ENCODE data around the gene LTBP2.

The LTBP2 gene

DNA sequence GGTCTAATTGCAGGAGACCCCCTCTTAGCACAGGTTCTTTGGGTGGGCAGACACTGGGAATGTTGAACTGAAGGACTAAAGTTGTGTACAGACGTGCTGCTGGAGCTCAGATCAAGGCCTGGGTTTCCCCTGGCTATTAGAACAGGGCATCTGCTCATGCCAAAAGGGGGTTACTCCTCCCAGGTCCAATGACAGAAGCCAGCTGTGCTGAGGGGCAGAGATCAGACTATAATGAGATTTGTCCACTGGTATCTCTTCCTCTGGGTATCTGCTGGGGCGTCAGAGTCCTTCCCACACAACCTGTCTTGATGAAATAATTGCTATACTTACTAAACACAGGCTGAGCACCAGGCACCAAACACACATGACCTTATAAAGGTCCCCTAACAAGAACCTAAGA lies 42.6 kb downstream of the LTBP2 start:
- Histone ChIP-seq H3K4me1 (ENCODE audit: control insufficient read depth, insufficient read depth, low read length) (peaks cover 16% of the 10 kb centered on the region), H3K9me3 (ENCODE audit: control insufficient read depth, insufficient read depth, low read depth, low read length) (no peaks in the 10 kb centered on the region), H3K4me3 (ENCODE audit: low read depth, low read length) (no peak overlapping the region), H3K36me3 (ENCODE audit: control insufficient read depth in 2 of 2, insufficient read depth in 1 of 2, low read length in 2 of 2) (no peaks in the 10 kb centered on the region), H3K27ac (ENCODE audit: extremely low read depth, low read depth, low read length) (no peak overlapping the region)
- CTCF ChIA-PET: no interaction called here
- POLR2A ChIA-PET: interaction anchor here (1.0 kb wide), 1 partner anchor 30 kb away, joined by 3 read pairs; no protein-coding TSS in a partner anchor
- TF ChIP-seq ZNF184 (tag by site-specific recombination; IDR thresholded peaks at IDR 0.05): no peak
- TF ChIP-seq ZNF138 (tag by site-specific recombination; IDR thresholded peaks at IDR 0.05; ENCODE audit: borderline replicate concordance): no peak
- TF ChIP-seq ZNF626 (tag by site-specific recombination; IDR thresholded peaks at IDR 0.05): no peak
- TF ChIP-seq ZNF10 (tag by site-specific recombination; IDR thresholded peaks at IDR 0.05): no peak

DNA sequence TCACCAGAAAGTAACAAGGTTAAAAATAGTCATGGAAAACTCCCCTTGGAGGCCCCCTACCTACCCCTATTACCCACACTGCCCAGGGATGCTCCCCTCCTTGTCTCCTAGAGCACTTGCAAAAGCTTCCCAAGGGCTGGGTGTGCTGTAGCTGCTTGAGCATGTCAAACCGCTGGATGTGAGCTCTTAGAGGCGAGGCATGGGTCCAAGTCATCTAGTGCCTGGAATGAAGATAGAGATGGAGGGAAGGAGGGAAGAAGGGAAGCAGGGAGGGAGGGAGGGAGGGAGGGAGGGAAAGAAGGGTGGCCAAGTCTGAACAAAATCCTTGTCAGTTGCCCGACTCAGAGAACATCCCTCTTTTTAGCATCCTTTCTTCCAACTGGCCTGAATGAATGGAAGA lies 43.1 kb downstream of the LTBP2 start:
- TF ChIP-seq ZNF596 (tag by site-specific recombination; IDR thresholded peaks at IDR 0.05) (no peak), ZNF423 (tag by site-specific recombination; IDR thresholded peaks at IDR 0.05) (no peak), ZNF707 (tag by site-specific recombination; IDR thresholded peaks at IDR 0.05) (no peak), ZNF558 (tag by site-specific recombination; IDR thresholded peaks at IDR 0.05) (no peak), ZNF112 (tag by site-specific recombination; IDR thresholded peaks at IDR 0.05) (no peak), ZNF292 (tag by site-specific recombination; IDR thresholded peaks at IDR 0.05; ENCODE audit: borderline replicate concordance, low read depth) (no peak), ZNF624 (tag by site-specific recombination; IDR thresholded peaks at IDR 0.05) (no peak), ZNF670 (tag by site-specific recombination; IDR thresholded peaks at IDR 0.05; ENCODE audit: low read depth) (no peak), ZNF529 (tag by site-specific recombination; IDR thresholded peaks at IDR 0.05; ENCODE audit: insufficient replicate concordance) (no peak)
- TF ChIP-seq, protein P1, sequence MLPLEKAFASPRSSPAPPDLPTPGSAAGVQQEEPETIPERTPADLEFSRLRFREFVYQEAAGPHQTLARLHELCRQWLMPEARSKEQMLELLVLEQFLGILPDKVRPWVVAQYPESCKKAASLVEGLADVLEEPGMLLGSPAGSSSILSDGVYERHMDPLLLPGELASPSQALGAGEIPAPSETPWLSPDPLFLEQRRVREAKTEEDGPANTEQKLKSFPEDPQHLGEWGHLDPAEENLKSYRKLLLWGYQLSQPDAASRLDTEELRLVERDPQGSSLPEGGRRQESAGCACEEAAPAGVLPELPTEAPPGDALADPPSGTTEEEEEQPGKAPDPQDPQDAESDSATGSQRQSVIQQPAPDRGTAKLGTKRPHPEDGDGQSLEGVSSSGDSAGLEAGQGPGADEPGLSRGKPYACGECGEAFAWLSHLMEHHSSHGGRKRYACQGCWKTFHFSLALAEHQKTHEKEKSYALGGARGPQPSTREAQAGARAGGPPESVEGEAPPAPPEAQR (tag by site-specific recombination; IDR thresholded peaks at IDR 0.05): no peak
- TF ChIP-seq, protein P2, sequence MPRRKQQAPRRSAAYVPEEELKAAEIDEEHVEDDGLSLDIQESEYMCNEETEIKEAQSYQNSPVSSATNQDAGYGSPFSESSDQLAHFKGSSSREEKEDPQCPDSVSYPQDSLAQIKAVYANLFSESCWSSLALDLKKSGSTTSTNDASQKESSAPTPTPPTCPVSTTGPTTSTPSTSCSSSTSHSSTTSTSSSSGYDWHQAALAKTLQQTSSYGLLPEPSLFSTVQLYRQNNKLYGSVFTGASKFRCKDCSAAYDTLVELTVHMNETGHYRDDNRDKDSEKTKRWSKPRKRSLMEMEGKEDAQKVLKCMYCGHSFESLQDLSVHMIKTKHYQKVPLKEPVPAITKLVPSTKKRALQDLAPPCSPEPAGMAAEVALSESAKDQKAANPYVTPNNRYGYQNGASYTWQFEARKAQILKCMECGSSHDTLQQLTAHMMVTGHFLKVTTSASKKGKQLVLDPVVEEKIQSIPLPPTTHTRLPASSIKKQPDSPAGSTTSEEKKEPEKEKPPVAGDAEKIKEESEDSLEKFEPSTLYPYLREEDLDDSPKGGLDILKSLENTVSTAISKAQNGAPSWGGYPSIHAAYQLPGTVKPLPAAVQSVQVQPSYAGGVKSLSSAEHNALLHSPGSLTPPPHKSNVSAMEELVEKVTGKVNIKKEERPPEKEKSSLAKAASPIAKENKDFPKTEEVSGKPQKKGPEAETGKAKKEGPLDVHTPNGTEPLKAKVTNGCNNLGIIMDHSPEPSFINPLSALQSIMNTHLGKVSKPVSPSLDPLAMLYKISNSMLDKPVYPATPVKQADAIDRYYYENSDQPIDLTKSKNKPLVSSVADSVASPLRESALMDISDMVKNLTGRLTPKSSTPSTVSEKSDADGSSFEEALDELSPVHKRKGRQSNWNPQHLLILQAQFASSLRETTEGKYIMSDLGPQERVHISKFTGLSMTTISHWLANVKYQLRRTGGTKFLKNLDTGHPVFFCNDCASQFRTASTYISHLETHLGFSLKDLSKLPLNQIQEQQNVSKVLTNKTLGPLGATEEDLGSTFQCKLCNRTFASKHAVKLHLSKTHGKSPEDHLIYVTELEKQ (tag by site-specific recombination; IDR thresholded peaks at IDR 0.05; ENCODE audit: borderline replicate concordance): no peak
- Histone ChIP-seq H3K27ac (ENCODE audit: extremely low read depth, low read depth, low read length) (no peak overlapping the region), H3K36me3 (ENCODE audit: control insufficient read depth in 2 of 2, insufficient read depth in 1 of 2, low read length in 2 of 2) (no peaks in the 10 kb centered on the region), H3K4me3 (ENCODE audit: low read depth, low read length) (no peak overlapping the region), H3K4me1 (ENCODE audit: control insufficient read depth, insufficient read depth, low read length) (peaks cover 16% of the 10 kb centered on the region), H3K9me3 (ENCODE audit: control insufficient read depth, insufficient read depth, low read depth, low read length) (no peaks in the 10 kb centered on the region)
- ChIA-PET CTCF (interaction anchor here (1.0 kb wide), 1 partner anchor 43 kb away, joined by 3 read pairs; the partner anchor contains the start of gene LTBP2), POLR2A (no interaction called here)

DNA sequence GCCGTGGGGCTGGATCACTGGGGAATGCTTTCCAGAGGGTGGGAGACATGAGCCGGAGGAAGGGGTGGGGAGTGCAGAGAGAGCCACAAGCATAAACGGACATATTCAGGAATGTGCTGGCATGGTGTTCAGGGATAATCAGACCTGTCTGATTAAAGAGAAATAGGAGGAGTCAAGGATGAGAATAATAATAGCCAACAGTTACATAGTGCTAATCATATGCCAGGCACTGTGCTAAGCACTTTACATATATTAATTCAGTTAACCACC lies 43.7 kb downstream of the LTBP2 start:
- no peak overlapping the region for H3K4me3 ChIP-seq (ENCODE audit: low read depth, low read length)
- TF ChIP-seq ZNF416 (tag by site-specific recombination; IDR thresholded peaks at IDR 0.05): no peak
- CTCF ChIA-PET: interaction anchor here (0.6 to 1.0 kb wide), 2 partner anchors 44 to 319 kb away, joined by 3 read pairs; partner anchors contain the start of gene LTBP2
- POLR2A ChIA-PET: no interaction called here
- H3K4me1 ChIP-seq (ENCODE audit: control insufficient read depth, insufficient read depth, low read length): peaks cover 21% of the 10 kb centered on the region
- H3K9me3 ChIP-seq (ENCODE audit: control insufficient read depth, insufficient read depth, low read depth, low read length): no peaks in the 10 kb centered on the region
- no peaks in the 10 kb centered on the region for H3K36me3 ChIP-seq (ENCODE audit: control insufficient read depth in 2 of 2, insufficient read depth in 1 of 2, low read length in 2 of 2)
- H3K27ac ChIP-seq (ENCODE audit: extremely low read depth, low read depth, low read length): no peak overlapping the region
